HCT116 (cell line): Measurements from ENCODE around the gene GATC.

Source experiments
- ATF3 ChIP-seq: IDR thresholded peaks from 2 replicates; pipeline ENCODE4 v1.6.1; 2012
- CBX3 ChIP-seq: IDR thresholded peaks from 2 replicates; pipeline ENCODE4 v1.6.1; 2012; ENCODE audit warnings: low read depth
- CTCF ChIP-seq, 3 experiments: fragments of 200-600 bp in 1 of 3; sonication (generic) in 1 of 3; IDR thresholded peaks in 2 of 3; conservative IDR thresholded peaks in 1 of 3; 2 replicates each; pipeline ENCODE4 v1.5.1; 2012 to 2017; ENCODE audit warnings: low read depth in 2 of 3, low read length in 2 of 3, antibody characterized with exemption in 1 of 3, borderline replicate concordance in 1 of 3, control low read depth in 1 of 3, mild to moderate bottlenecking in 1 of 3, mixed read lengths in 1 of 3, mixed run types in 1 of 3, moderate library complexity in 1 of 3; ENCODE audit not compliant: insufficient read depth in 1 of 3
- EGR1 ChIP-seq: IDR thresholded peaks from 2 replicates; pipeline ENCODE4 v1.6.1; 2012; ENCODE audit warnings: low read depth
- JUND ChIP-seq: IDR thresholded peaks from 2 replicates; pipeline ENCODE4 v1.6.1; 2012
- POLR2A ChIP-seq: IDR thresholded peaks from 2 replicates; pipeline ENCODE4 v1.7.0; 2011; ENCODE audit warnings: borderline replicate concordance; ENCODE audit not compliant: insufficient read depth, insufficient read length; ENCODE audit errors: extremely low read depth
- POLR2AphosphoS5 ChIP-seq: IDR thresholded peaks from 2 replicates; pipeline ENCODE4 v1.6.1; 2011; ENCODE audit warnings: mild to moderate bottlenecking, low read depth, low read length, moderate library complexity
- RAD21 ChIP-seq: IDR thresholded peaks from 2 replicates; pipeline ENCODE4 v1.6.1; 2012; ENCODE audit warnings: low read depth, mild to moderate bottlenecking
- SIN3A ChIP-seq: IDR thresholded peaks from 2 replicates; pipeline ENCODE4 v1.6.1; 2012; ENCODE audit warnings: low read depth
- YY1 ChIP-seq: IDR thresholded peaks from 2 replicates; pipeline ENCODE4 v1.6.1; 2011; ENCODE audit warnings: low read length, low read depth, moderate library complexity, mild to moderate bottlenecking; ENCODE audit not compliant: insufficient replicate concordance; ENCODE audit errors: extremely low read depth
- TF ChIP-seq, protein P1 (sequence below): IDR thresholded peaks from 2 replicates; pipeline ENCODE4 v1.6.1; 2012
- TF ChIP-seq, protein P2 (sequence below): IDR thresholded peaks from 2 replicates; pipeline ENCODE4 v1.6.1; 2012; ENCODE audit warnings: low read depth
- TF ChIP-seq, protein P3 (sequence below): IDR thresholded peaks from 2 replicates; pipeline ENCODE4 v1.6.1; 2011; ENCODE audit warnings: mild to moderate bottlenecking, low read length, moderate library complexity; ENCODE audit not compliant: insufficient replicate concordance; ENCODE audit errors: extremely low read depth

- TF ChIP-seq POLR2AphosphoS5 (no peak), CTCF (IDR thresholded peaks at IDR 0.05 in 2 of 3, conservative IDR thresholded peaks at IDR 0.05 in 1 of 3; ENCODE audit: borderline replicate concordance in 1 of 3, insufficient read depth in 1 of 3, low read depth in 2 of 3, low read length in 2 of 3) (no peak), POLR2A (no peak), EGR1 (no peak), ATF3 (no peak), JUND (no peak), CBX3 (no peak), RAD21 (no peak), YY1 (no peak), SIN3A (no peak; the same call in 1 of the 2 replicates)
- TF ChIP-seq, protein P1, sequence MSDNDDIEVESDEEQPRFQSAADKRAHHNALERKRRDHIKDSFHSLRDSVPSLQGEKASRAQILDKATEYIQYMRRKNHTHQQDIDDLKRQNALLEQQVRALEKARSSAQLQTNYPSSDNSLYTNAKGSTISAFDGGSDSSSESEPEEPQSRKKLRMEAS, result no peak
- TF ChIP-seq, protein P2, sequence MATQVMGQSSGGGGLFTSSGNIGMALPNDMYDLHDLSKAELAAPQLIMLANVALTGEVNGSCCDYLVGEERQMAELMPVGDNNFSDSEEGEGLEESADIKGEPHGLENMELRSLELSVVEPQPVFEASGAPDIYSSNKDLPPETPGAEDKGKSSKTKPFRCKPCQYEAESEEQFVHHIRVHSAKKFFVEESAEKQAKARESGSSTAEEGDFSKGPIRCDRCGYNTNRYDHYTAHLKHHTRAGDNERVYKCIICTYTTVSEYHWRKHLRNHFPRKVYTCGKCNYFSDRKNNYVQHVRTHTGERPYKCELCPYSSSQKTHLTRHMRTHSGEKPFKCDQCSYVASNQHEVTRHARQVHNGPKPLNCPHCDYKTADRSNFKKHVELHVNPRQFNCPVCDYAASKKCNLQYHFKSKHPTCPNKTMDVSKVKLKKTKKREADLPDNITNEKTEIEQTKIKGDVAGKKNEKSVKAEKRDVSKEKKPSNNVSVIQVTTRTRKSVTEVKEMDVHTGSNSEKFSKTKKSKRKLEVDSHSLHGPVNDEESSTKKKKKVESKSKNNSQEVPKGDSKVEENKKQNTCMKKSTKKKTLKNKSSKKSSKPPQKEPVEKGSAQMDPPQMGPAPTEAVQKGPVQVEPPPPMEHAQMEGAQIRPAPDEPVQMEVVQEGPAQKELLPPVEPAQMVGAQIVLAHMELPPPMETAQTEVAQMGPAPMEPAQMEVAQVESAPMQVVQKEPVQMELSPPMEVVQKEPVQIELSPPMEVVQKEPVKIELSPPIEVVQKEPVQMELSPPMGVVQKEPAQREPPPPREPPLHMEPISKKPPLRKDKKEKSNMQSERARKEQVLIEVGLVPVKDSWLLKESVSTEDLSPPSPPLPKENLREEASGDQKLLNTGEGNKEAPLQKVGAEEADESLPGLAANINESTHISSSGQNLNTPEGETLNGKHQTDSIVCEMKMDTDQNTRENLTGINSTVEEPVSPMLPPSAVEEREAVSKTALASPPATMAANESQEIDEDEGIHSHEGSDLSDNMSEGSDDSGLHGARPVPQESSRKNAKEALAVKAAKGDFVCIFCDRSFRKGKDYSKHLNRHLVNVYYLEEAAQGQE, result no peak
- TF ChIP-seq, protein P3, sequence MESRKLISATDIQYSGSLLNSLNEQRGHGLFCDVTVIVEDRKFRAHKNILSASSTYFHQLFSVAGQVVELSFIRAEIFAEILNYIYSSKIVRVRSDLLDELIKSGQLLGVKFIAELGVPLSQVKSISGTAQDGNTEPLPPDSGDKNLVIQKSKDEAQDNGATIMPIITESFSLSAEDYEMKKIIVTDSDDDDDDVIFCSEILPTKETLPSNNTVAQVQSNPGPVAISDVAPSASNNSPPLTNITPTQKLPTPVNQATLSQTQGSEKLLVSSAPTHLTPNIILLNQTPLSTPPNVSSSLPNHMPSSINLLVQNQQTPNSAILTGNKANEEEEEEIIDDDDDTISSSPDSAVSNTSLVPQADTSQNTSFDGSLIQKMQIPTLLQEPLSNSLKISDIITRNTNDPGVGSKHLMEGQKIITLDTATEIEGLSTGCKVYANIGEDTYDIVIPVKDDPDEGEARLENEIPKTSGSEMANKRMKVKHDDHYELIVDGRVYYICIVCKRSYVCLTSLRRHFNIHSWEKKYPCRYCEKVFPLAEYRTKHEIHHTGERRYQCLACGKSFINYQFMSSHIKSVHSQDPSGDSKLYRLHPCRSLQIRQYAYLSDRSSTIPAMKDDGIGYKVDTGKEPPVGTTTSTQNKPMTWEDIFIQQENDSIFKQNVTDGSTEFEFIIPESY, result no peak
Observed at GRCh38 chr12:120438495-120439198, 7.6 kb upstream of the GATC start.
